ENCODE data around the gene IRX3.

IRX3 gene

GRCh38 chr16:54242199-54242598 is 44.4 kb downstream of the IRX3 start:
- no peak for TF ChIP-seq POLR2AphosphoS5 (IDR thresholded peaks at IDR 0.05; ENCODE audit: low read depth, low read length)
- TF ChIP-seq TAF1 (IDR thresholded peaks at IDR 0.05; ENCODE audit: borderline replicate concordance, low read depth, low read length) = no peak
- TF ChIP-seq POLR2A (IDR thresholded peaks at IDR 0.05; ENCODE audit: low read depth, low read length) = no peak
- DNase-seq (ENCODE audit: insufficient read length) = no peak
- FAIRE-seq = no peak

- TF ChIP-seq POLR2A (IDR thresholded peaks at IDR 0.05; ENCODE audit: low read depth, low read length) = no peak
- TF ChIP-seq POLR2AphosphoS5 (IDR thresholded peaks at IDR 0.05; ENCODE audit: low read depth, low read length) = no peak
- no peak for TF ChIP-seq TAF1 (IDR thresholded peaks at IDR 0.05; ENCODE audit: borderline replicate concordance, low read depth, low read length)
- FAIRE-seq (no peak), DNase-seq (ENCODE audit: insufficient read length) (no peak)
These were observed 45.1 kb downstream of the IRX3 start for GRCh38 chr16:54241525-54241924.

GRCh38 chr16:54240271-54241129 is 46.1 kb downstream of the IRX3 start:
- DNase-seq (ENCODE audit: insufficient read length) (no peak), FAIRE-seq (no peak)

GRCh38 chr16:54239456-54239855 is 47.1 kb downstream of the IRX3 start:
- no peak for DNase-seq (ENCODE audit: insufficient read length)
- no peak for FAIRE-seq
- no peak for TF ChIP-seq TAF1 (IDR thresholded peaks at IDR 0.05; ENCODE audit: borderline replicate concordance, low read depth, low read length)
- TF ChIP-seq POLR2A (IDR thresholded peaks at IDR 0.05; ENCODE audit: low read depth, low read length) = no peak
- TF ChIP-seq POLR2AphosphoS5 (IDR thresholded peaks at IDR 0.05; ENCODE audit: low read depth, low read length) = no peak

More at GRCh38 chr16:54240271-54241129, 46.1 kb downstream of the IRX3 start:
- TF ChIP-seq TAF1 (IDR thresholded peaks at IDR 0.05; ENCODE audit: borderline replicate concordance, low read depth, low read length) (no peak), POLR2A (IDR thresholded peaks at IDR 0.05; ENCODE audit: low read depth, low read length) (no peak), POLR2AphosphoS5 (IDR thresholded peaks at IDR 0.05; ENCODE audit: low read depth, low read length) (no peak)

GRCh38 chr16:54236773-54237172 is 49.8 kb downstream of the IRX3 start:
- no peak for TF ChIP-seq TAF1 (IDR thresholded peaks at IDR 0.05; ENCODE audit: borderline replicate concordance, low read depth, low read length)
- no peak for TF ChIP-seq POLR2AphosphoS5 (IDR thresholded peaks at IDR 0.05; ENCODE audit: low read depth, low read length)
- no peak for TF ChIP-seq POLR2A (IDR thresholded peaks at IDR 0.05; ENCODE audit: low read depth, low read length)
- DNase-seq (ENCODE audit: insufficient read length) = no peak

GRCh38 chr16:54233615-54234014 is 53.0 kb downstream of the IRX3 start:
- TF ChIP-seq POLR2A (IDR thresholded peaks at IDR 0.05; ENCODE audit: low read depth, low read length) = no peak
- TF ChIP-seq POLR2AphosphoS5 (IDR thresholded peaks at IDR 0.05; ENCODE audit: low read depth, low read length) = no peak
- TF ChIP-seq TAF1 (IDR thresholded peaks at IDR 0.05; ENCODE audit: borderline replicate concordance, low read depth, low read length) = no peak
- FAIRE-seq (no peak), DNase-seq (ENCODE audit: insufficient read length) (no peak)

More at GRCh38 chr16:54236773-54237172, 49.8 kb downstream of the IRX3 start:
- no peak for FAIRE-seq
